HCT116 (cell line): ENCODE data around the gene CPXCR1.

ENCODE experiments used
- CBX3 ChIP-seq: IDR thresholded peaks from 2 replicates; pipeline ENCODE4 v1.6.1; 2012; ENCODE audit warnings: low read depth
- CEBPB ChIP-seq: IDR thresholded peaks from 2 replicates; pipeline ENCODE4 v1.6.1; 2012; ENCODE audit warnings: low read depth
- EGR1 ChIP-seq: IDR thresholded peaks from 2 replicates; pipeline ENCODE4 v1.6.1; 2012; ENCODE audit warnings: low read depth
- EZH2 ChIP-seq: fragments of 200-600 bp; sonication (generic); IDR thresholded peaks from 2 replicates; pipeline ENCODE4 v1.6.1; 2017; ENCODE audit warnings: antibody characterized with exemption, mixed run types
- FOSL1 ChIP-seq: IDR thresholded peaks from 2 replicates; pipeline ENCODE4 v1.6.1; 2012; ENCODE audit warnings: low read depth
- POLR2A ChIP-seq: IDR thresholded peaks from 2 replicates; pipeline ENCODE4 v1.7.0; 2011; ENCODE audit warnings: borderline replicate concordance; ENCODE audit not compliant: insufficient read depth, insufficient read length; ENCODE audit errors: extremely low read depth
- POLR2AphosphoS5 ChIP-seq: IDR thresholded peaks from 2 replicates; pipeline ENCODE4 v1.6.1; 2011; ENCODE audit warnings: mild to moderate bottlenecking, low read depth, low read length, moderate library complexity
- RAD21 ChIP-seq: IDR thresholded peaks from 2 replicates; pipeline ENCODE4 v1.6.1; 2012; ENCODE audit warnings: low read depth, mild to moderate bottlenecking
- TCF7L2 ChIP-seq: IDR thresholded peaks from 2 replicates; pipeline ENCODE4 v1.7.0; 2011; ENCODE audit warnings: borderline replicate concordance, inconsistent platforms; ENCODE audit not compliant: insufficient read depth, insufficient read length; ENCODE audit errors: extremely low read depth
- ZFX ChIP-seq: fragments of 450-650 bp; IDR thresholded peaks from 2 replicates; pipeline ENCODE4 v1.6.1; 2017
- TF ChIP-seq, protein P1 (sequence below), 3 experiments: fragments of 200-600 bp in 1 of 3; sonication (generic) in 1 of 3; IDR thresholded peaks in 2 of 3; conservative IDR thresholded peaks in 1 of 3; 2 replicates each; pipeline ENCODE4 v1.5.1; 2012 to 2017; ENCODE audit warnings: low read depth in 2 of 3, low read length in 2 of 3, antibody characterized with exemption in 1 of 3, borderline replicate concordance in 1 of 3, control low read depth in 1 of 3, mild to moderate bottlenecking in 1 of 3, mixed read lengths in 1 of 3, mixed run types in 1 of 3, moderate library complexity in 1 of 3; ENCODE audit not compliant: insufficient read depth in 1 of 3
- TF ChIP-seq, protein P2 (sequence below): IDR thresholded peaks from 2 replicates; pipeline ENCODE4 v1.6.1; 2012
- TF ChIP-seq, protein P3 (sequence below): IDR thresholded peaks from 2 replicates; pipeline ENCODE4 v1.6.1; 2012

DNA sequence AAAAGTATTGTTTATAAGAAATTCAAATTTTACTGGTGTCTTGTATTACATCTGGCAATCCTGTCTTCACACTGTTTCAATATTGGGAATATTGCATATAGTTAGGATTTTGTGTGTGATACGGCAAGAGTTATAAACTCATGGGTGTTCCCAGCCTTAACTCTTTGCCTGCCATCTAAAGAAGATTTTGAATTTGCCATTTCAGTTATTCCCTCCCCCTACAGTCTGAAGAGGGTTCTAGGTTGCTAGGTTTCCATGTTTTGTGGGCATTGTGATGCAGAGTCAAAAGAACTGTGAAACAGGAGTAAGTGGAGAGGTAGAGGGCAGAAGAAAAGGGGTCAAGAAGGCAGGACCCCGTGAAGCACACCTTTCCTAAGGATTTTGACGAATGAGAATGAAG lies at the start of gene CPXCR1:
- TF ChIP-seq, protein P1, sequence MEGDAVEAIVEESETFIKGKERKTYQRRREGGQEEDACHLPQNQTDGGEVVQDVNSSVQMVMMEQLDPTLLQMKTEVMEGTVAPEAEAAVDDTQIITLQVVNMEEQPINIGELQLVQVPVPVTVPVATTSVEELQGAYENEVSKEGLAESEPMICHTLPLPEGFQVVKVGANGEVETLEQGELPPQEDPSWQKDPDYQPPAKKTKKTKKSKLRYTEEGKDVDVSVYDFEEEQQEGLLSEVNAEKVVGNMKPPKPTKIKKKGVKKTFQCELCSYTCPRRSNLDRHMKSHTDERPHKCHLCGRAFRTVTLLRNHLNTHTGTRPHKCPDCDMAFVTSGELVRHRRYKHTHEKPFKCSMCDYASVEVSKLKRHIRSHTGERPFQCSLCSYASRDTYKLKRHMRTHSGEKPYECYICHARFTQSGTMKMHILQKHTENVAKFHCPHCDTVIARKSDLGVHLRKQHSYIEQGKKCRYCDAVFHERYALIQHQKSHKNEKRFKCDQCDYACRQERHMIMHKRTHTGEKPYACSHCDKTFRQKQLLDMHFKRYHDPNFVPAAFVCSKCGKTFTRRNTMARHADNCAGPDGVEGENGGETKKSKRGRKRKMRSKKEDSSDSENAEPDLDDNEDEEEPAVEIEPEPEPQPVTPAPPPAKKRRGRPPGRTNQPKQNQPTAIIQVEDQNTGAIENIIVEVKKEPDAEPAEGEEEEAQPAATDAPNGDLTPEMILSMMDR (IDR thresholded peaks at IDR 0.05 in 2 of 3, conservative IDR thresholded peaks at IDR 0.05 in 1 of 3; ENCODE audit: borderline replicate concordance in 1 of 3, insufficient read depth in 1 of 3, low read depth in 2 of 3, low read length in 2 of 3) = no peak
- TF ChIP-seq EZH2 = no peak
- TF ChIP-seq, protein P2, sequence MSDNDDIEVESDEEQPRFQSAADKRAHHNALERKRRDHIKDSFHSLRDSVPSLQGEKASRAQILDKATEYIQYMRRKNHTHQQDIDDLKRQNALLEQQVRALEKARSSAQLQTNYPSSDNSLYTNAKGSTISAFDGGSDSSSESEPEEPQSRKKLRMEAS = no peak
- no peak for TF ChIP-seq POLR2A
- TF ChIP-seq, protein P3, sequence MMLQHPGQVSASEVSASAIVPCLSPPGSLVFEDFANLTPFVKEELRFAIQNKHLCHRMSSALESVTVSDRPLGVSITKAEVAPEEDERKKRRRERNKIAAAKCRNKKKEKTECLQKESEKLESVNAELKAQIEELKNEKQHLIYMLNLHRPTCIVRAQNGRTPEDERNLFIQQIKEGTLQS = no peak
- no peak for TF ChIP-seq POLR2AphosphoS5
- TF ChIP-seq TCF7L2 = no peak
- TF ChIP-seq CEBPB = no peak
- no peak for TF ChIP-seq ZFX
- no peak for TF ChIP-seq FOSL1
- TF ChIP-seq CBX3 = no peak
- no peak for TF ChIP-seq EGR1
- no peak for TF ChIP-seq RAD21
